Uterus (tissue), 2 donors: ENCODE measurements around the gene HOOK1.

Source experiments
- POLR2A ChIP-seq, 2 donors: fragments of 450-650 bp; IDR thresholded peaks; one replicate each; pipeline ENCODE4 v1.6.1; 2016; ENCODE audit warnings: antibody characterized with exemption in 2 of 2, mild to moderate bottlenecking in 1 of 2, moderate library complexity in 1 of 2
- TF ChIP-seq, protein P1 (sequence below), 4 experiments: fragments of 200-600 bp in 2 of 4; fragments of 450-650 bp in 2 of 4; sonication (generic) in 2 of 4; IDR thresholded peaks; one replicate each; pipeline ENCODE4 v1.5.1; 2016 to 2019; ENCODE audit warnings: antibody characterized with exemption in 4 of 4, mild to moderate bottlenecking in 2 of 4, moderate library complexity in 1 of 4

DNA sequence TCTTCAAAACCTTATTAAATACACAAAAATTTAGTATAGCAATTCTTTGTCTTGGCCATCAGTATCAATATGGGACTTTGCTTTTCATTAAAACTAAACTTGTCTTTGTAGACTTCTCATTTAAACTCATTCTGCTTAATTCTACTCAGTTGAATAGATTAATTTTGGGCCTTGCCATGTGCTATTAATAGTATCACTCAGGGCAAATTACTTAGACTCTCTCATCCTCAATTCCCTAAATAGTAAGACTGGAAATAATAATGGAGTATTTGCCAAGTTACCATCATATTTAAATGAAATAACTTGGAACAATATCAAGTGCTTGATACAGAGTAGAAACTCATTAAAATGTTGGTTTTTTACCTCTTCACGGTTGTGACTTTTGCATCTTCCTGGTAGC lies 13.4 kb downstream of the HOOK1 start:
- TF ChIP-seq, protein P1, sequence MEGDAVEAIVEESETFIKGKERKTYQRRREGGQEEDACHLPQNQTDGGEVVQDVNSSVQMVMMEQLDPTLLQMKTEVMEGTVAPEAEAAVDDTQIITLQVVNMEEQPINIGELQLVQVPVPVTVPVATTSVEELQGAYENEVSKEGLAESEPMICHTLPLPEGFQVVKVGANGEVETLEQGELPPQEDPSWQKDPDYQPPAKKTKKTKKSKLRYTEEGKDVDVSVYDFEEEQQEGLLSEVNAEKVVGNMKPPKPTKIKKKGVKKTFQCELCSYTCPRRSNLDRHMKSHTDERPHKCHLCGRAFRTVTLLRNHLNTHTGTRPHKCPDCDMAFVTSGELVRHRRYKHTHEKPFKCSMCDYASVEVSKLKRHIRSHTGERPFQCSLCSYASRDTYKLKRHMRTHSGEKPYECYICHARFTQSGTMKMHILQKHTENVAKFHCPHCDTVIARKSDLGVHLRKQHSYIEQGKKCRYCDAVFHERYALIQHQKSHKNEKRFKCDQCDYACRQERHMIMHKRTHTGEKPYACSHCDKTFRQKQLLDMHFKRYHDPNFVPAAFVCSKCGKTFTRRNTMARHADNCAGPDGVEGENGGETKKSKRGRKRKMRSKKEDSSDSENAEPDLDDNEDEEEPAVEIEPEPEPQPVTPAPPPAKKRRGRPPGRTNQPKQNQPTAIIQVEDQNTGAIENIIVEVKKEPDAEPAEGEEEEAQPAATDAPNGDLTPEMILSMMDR (IDR thresholded peaks at IDR 0.05) = no peak
- no peak for TF ChIP-seq POLR2A (IDR thresholded peaks at IDR 0.05)
